Thymus (tissue), 11 donors: ENCODE results near the gene FXR2. TPM values are rescaled to one million over a fixed set of nuclear protein-coding genes. Genes with fewer than 3 reads are reported as not detected.

Experiments used
- DNase-seq, 9 donors: peaks; one replicate each; pipeline ENCODE4 v3.0.0-alpha.2; 2013; ENCODE audit warnings: low spot score in 9 of 9, low read depth in 6 of 9, missing footprints in 1 of 9
- H3K27ac ChIP-seq, 2 donors: one replicate each; pipeline ENCODE4 v1.5.1; 2013; ENCODE audit warnings: control low read depth in 1 of 2, low read depth in 1 of 2, low read length in 1 of 2, mild to moderate bottlenecking in 1 of 2, moderate library complexity in 1 of 2
- H3K27me3 ChIP-seq, 2 donors: one replicate each; pipeline ENCODE4 v1.5.1; 2013; ENCODE audit warnings: low read length in 1 of 2; ENCODE audit not compliant: control insufficient read depth in 2 of 2, insufficient read depth in 1 of 2
- H3K36me3 ChIP-seq, 2 donors: one replicate each; pipeline ENCODE4 v1.5.1; 2013; ENCODE audit warnings: low read length in 1 of 2, mild to moderate bottlenecking in 1 of 2, moderate library complexity in 1 of 2; ENCODE audit not compliant: control insufficient read depth in 2 of 2, insufficient read depth in 2 of 2
- H3K4me1 ChIP-seq, 2 donors: one replicate each; pipeline ENCODE4 v1.5.1; 2013; ENCODE audit warnings: low read length in 2 of 2; ENCODE audit not compliant: control insufficient read depth in 2 of 2, insufficient read depth in 2 of 2
- H3K4me3 ChIP-seq, 2 donors: one replicate each; pipeline ENCODE4 v1.5.1; 2013; ENCODE audit warnings: low read length in 2 of 2, control low read depth in 1 of 2, mild to moderate bottlenecking in 1 of 2
- H3K9me3 ChIP-seq, 2 donors: one replicate each; pipeline ENCODE4 v1.5.1; 2013; ENCODE audit warnings: low read length in 1 of 2, mild to moderate bottlenecking in 1 of 2; ENCODE audit not compliant: control insufficient read depth in 2 of 2, insufficient read depth in 1 of 2
- WGBS: extraction: QIAGEN DNeasy Blood & Tissue Kit; methylation state at CpG from one replicate; pipeline ENCODE4 v1.1.7; 2013; 5-methylcytosine and 5-hydroxymethylcytosine counted together
- polyA plus RNA-seq: library from polyadenylated mRNA; stranded (reverse); fragments of 200-250 nt; gene quantifications from one replicate; pipeline ENCODE4 v1.2.3, GENCODE V29; 2013
- total RNA-seq: library from RNA; stranded (reverse); fragments of 120-200 nt; gene quantifications from one replicate; pipeline ENCODE4 v1.2.4, GENCODE V29; 2013
- donor health status: healthy.

FXR2 gene
- total and polyA plus RNA-seq, 2 donors = 33.3 to 36.6 TPM

- DNase-seq = no peak
- H3K27me3 ChIP-seq = no peaks in the 10 kb centered on the region
- no peak overlapping the region for H3K4me3 ChIP-seq
- H3K27ac ChIP-seq = no peak overlapping the region
- H3K36me3 ChIP-seq = peaks cover 69 to 89% of the 10 kb centered on the region in 2 donors
- peaks cover 0 to 13% of the 10 kb centered on the region in 2 donors for H3K4me1 ChIP-seq
- no peaks in the 10 kb centered on the region for H3K9me3 ChIP-seq
- 92% methylated on average over 12 of the region's 12 CpGs for WGBS
These were observed 21.4 kb downstream of the FXR2 start for GRCh38 chr17:7593296-7593695.

GRCh38 chr17:7592422-7593021 is 22.2 kb downstream of the FXR2 start:
- 98% methylated on average over 23 of the region's 23 CpGs for WGBS
- DNase-seq = no peak
- H3K9me3 ChIP-seq = no peaks in the 10 kb centered on the region
- no peak overlapping the region for H3K4me3 ChIP-seq
- H3K4me1 ChIP-seq = peaks cover 0 to 18% of the 10 kb centered on the region in 2 donors
- H3K36me3 ChIP-seq = peaks cover 75 to 97% of the 10 kb centered on the region in 2 donors
- H3K27me3 ChIP-seq = no peaks in the 10 kb centered on the region
- no peak overlapping the region for H3K27ac ChIP-seq

GRCh38 chr17:7591596-7591995 is 23.1 kb downstream of the FXR2 start:
- 97% methylated on average over 5 of the region's 5 CpGs for WGBS
- H3K4me3 ChIP-seq = no peak overlapping the region
- peaks cover 79 to 96% of the 10 kb centered on the region in 2 donors for H3K36me3 ChIP-seq
- no peaks in the 10 kb centered on the region for H3K9me3 ChIP-seq
- peaks cover 0 to 18% of the 10 kb centered on the region in 2 donors for H3K4me1 ChIP-seq
- DNase-seq = no peak
- H3K27ac ChIP-seq = no peak overlapping the region
- H3K27me3 ChIP-seq = no peaks in the 10 kb centered on the region

- peaks cover 75 to 93% of the 10 kb centered on the region in 2 donors for H3K36me3 ChIP-seq
These were observed 24.0 kb downstream of the FXR2 start for GRCh38 chr17:7590743-7591142.

GRCh38 chr17:7589891-7590691 is 24.6 kb downstream of the FXR2 start, which contains the start of gene SOX15:
Gene SOX15, minus strand, starts transcription at chr17:7590094. Its CDS starts 418 bp downstream, at chr17:7589676.
- peak in 1 of 9 donors; percentile 41 for DNase-seq
- H3K4me1 ChIP-seq = peaks cover 0 to 26% of the 10 kb centered on the region in 2 donors
- H3K27me3 ChIP-seq = no peaks in the 10 kb centered on the region
- 66% methylated on average over 24 of the region's 24 CpGs for WGBS
- peak within 1 kb of the TSS in 1 of 2 donors; percentile 43 for H3K27ac ChIP-seq
- peak within 1 kb of the TSS in 1 of 2 donors; percentile 8 for H3K4me3 ChIP-seq
- H3K9me3 ChIP-seq = no peaks in the 10 kb centered on the region
- H3K36me3 ChIP-seq = peaks cover 68 to 88% of the 10 kb centered on the region in 2 donors

More at GRCh38 chr17:7590743-7591142, 24.0 kb downstream of the FXR2 start:
- Histone ChIP-seq H3K27me3 (no peaks in the 10 kb centered on the region), H3K4me3 (no peak overlapping the region), H3K27ac (no peak overlapping the region), H3K4me1 (peaks cover 0 to 19% of the 10 kb centered on the region in 2 donors), H3K9me3 (no peaks in the 10 kb centered on the region)
- 96% methylated on average over 4 of the region's 4 CpGs for WGBS
- no peak for DNase-seq

- peak in 3 of 9 donors; percentile 61 to 81 (median 78) for DNase-seq
- Histone ChIP-seq H3K27me3 (no peaks in the 10 kb centered on the region), H3K4me1 (peaks cover 7 to 34% of the 10 kb centered on the region in 2 donors), H3K27ac (peak overlapping the region in 1 of 2 donors; percentile 43), H3K36me3 (peaks cover 61 to 81% of the 10 kb centered on the region in 2 donors), H3K4me3 (peak overlapping the region in 1 of 2 donors; percentile 8), H3K9me3 (no peaks in the 10 kb centered on the region)
- 52% methylated on average over 56 of the region's 56 CpGs for WGBS
These were observed 25.4 kb downstream of the FXR2 start for GRCh38 chr17:7589204-7589868.

GRCh38 chr17:7588553-7589203 is 26.0 kb downstream of the FXR2 start:
- H3K27me3 ChIP-seq = no peaks in the 10 kb centered on the region
- H3K27ac ChIP-seq = peak overlapping the region in 1 of 2 donors; percentile 47
- peak overlapping the region in 1 of 2 donors; percentile 8 for H3K4me3 ChIP-seq
- peaks cover 56 to 74% of the 10 kb centered on the region in 2 donors for H3K36me3 ChIP-seq
- H3K4me1 ChIP-seq = peaks cover 8 to 38% of the 10 kb centered on the region in 2 donors
- no peak for DNase-seq
- 93% methylated on average over 30 of the region's 30 CpGs for WGBS
- H3K9me3 ChIP-seq = no peaks in the 10 kb centered on the region

GRCh38 chr17:7587420-7588151 is 27.1 kb downstream of the FXR2 start:
- 91% methylated on average over 12 of the region's 12 CpGs for WGBS
- peaks cover 45 to 63% of the 10 kb centered on the region in 2 donors for H3K36me3 ChIP-seq
- peaks cover 0 to 7% of the 10 kb centered on the region in 2 donors for H3K9me3 ChIP-seq
- H3K4me1 ChIP-seq = peaks cover 11 to 47% of the 10 kb centered on the region in 2 donors
- H3K27me3 ChIP-seq = no peaks in the 10 kb centered on the region
- H3K27ac ChIP-seq = peak overlapping the region in 1 of 2 donors; percentile 57
- no peak overlapping the region for H3K4me3 ChIP-seq
- no peak for DNase-seq
